ENCODE results near the gene MPND.

Gene MPND

GRCh38 chr19:4350111-4350510 is 6.7 kb downstream of the MPND start:
- no peak for DNase-seq

GRCh38 chr19:4350726-4351125 is 7.4 kb downstream of the MPND start:
- no peak for DNase-seq

- no peak for DNase-seq
Observed at GRCh38 chr19:4352701-4353121, 9.3 kb downstream of the MPND start.

GRCh38 chr19:4354282-4354681 is 10.9 kb downstream of the MPND start:
- DNase-seq = no peak

DNA sequence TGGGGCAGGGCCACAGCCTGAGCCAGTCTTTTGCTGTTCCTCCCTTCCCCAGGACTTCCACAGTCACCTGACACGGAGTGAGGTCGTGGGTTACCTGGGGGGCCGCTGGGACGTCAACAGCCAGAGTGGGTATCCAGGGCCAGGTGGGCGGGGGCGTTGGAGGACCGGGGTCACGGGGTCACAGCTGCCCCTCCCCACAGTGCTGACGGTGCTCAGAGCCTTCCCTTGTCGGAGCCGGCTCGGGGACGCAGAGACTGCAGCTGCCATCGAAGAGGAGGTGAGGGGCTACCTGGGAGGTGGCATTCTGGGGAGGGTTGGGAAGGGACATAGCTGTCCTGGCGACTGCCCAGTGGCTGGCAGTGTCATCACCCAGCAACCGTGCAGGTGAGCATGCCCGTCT is 11.5 kb downstream of the MPND start:
- DNase-seq = no peak

GRCh38 chr19:4357095-4357797 is 13.9 kb downstream of the MPND start:
- no peak for DNase-seq

GRCh38 chr19:4357921-4358326 is 14.6 kb downstream of the MPND start:
- no peak for DNase-seq

- no peak for DNase-seq
Observed at GRCh38 chr19:4358709-4359626, 15.6 kb downstream of the MPND start.

DNA sequence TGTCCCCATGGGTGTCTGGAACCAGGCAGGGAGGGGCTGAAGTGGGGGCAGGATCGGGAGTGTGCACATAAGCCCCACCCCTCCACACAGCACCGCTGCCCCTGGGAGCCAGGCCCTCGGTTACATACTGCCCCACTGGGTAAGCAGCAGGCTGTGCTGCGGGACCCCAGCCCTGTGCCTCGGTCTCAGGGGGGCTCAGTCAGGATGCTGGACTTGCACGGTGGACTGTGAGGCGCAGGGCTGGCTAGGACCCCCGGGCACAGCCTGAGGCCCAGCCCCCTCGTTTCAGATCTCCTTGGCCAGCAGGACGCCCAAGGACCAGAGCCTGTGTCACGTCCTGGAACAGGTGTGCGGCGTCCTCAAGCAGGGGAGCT is 16.3 kb downstream of the MPND start:
- DNase-seq = no peak

DNA sequence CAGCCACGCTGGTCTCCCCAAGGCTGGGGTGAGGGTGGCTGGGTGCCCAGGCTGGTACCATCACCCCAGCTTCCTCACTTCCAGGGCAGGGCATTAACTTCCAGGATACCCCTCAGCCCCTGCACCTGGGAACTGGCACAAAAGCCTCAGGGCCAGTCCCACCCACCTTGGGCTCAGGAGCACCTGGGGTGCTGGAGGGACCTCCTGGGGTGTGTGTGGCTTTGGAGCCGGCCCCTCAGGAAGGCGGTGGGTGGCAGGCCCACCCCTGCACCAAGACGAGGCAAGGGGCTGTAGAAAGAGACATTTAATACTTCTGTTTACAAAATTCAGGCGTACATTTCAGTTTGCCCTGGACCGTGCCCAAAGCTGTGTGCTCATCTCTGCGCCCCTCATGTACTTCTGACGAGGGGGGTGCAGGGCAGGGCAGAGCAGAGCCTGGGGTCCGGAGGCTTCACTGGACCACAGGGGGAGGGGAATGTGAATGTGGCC is 16.8 kb downstream of the MPND start:
- DNase-seq = no peak

- no peak for DNase-seq
Observed at GRCh38 chr19:4360641-4361151, 17.3 kb downstream of the MPND start.

GRCh38 chr19:4361152-4362046 is 18.0 kb downstream of the MPND start:
- DNase-seq = no peak

GRCh38 chr19:4362101-4362828 is 18.9 kb downstream of the MPND start:
- no peak for DNase-seq

DNA sequence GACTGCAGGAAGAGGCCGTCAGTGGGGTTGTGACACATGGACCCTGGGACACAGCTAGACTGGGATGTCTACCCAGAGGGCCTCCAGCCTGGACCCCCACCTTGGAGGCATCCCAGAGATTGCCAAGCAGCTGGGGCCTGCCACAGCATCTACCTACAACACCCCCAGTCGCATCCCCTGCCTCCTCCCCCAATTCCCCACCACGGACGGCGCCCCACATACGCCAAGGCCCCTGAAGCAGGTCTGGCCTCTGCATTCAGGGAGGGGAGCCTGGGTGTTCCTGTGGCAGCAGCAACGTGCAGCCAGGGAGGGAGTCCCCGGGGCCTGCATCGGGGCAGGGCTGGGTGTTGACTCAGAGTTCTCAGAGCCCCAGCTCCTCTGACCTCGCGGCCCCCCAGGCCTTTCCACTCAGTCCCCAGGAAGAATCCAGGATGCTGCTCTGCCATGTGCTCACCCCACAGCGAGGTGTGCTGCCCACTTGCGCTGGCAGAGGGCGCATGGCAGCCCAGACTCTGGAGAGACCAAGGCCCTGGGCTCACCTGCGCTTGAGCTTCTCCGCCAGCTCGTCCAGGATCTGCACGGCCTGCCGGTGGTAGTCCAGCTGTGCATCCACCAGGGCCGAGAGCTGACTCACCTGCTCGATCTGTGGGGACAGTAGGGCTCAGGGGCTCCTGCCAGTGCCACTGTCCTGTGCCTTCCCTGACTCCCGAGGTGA is 19.6 kb downstream of the MPND start:
- DNase-seq = no peak

GRCh38 chr19:4363571-4364304 is 20.4 kb downstream of the MPND start:
- DNase-seq = no peak

- DNase-seq = no peak
Observed at GRCh38 chr19:4365341-4365740, 22.0 kb downstream of the MPND start.

DNA sequence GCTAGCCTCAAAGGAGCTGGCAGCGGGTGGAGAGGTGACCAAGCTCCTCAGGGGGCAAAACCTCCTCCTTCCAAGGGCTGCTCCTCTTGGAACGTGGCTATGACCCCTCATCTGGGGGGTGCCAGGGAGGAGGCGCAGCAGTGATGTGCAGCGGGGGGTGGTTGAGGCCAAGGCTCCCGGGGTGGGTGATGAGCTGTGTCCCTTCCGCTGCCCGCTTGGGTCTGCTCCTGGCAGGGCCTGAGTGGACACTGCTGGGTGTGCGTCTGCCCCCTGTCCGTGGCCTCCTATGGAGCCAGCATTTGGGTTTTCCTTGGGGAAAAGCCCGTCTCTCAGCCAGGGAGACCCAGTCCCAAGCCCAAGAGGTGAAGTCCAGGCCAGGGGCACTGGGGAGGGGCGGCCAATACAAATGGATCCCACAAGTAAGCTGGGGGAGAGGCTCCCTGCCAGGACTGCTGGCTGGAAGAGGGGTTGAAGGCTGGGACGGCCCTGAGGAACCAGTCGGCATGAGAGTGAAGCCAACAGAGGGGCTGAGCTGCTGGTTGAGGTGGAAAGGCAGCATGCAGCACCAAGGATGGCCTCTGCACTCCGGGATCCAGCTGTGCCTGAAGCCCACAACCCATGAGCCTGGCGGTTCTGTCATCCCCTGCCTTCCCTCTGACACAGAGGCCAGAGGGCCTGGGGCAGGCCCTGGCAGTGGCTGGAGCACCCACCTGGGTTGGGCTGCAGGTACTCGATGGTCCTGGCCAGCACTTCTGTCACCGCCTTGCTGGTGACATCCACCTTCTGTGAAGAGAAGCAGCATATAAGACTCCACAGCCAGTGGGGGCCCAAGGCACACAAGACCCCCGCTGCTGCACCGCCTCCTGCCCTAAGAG is 22.7 kb downstream of the MPND start:
- DNase-seq = no peak

DNA sequence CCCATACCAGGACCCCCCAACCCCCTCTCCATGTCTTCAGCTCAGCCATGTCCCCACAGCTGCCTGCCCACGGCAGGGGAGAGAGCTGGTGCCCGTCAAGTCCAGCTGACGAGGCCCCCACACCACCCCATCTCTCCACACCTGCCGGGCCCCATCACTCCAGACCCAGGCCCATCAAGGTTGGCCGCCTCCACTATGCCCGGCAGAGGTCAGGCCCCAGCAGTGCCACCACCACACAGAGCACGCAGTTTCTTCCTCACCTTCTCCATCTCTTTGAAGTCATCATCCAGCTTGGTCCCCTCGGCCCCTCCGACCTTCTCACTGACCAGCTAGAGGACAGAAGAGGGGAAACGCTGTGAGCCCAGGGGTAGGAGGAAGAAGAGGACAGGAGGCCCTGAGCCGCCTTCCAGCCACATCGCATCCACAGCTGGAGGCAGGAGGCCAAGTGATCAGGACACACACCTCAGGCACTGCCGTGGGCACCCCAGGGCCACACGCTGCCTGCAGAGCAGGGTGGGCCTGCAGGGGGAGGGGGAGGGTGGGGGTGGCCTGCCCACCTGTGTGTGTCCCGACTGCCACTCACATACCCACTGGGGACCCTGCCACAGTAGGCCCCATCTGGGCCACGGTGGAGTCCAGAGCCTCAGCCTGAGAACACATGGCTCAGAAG is 23.4 kb downstream of the MPND start:
- no peak for DNase-seq

DNA sequence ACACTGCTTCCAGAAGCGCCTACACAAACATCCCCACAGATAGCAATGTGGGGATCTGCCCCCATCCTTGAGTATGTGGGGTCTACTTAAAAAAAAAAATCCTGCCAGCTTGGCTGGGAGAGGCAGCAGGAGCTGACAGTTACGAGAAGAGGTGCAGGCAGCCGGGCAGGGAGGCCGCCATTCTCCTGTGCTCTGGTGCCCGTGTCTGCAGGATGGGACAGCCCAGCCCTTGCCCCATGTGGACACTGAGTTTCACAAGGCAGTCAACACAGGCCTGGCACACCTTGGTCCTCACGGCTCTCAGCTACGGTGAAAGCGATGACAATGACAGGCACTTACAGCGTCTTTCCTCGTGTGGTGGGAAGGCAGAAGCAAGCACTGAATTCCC is 24.0 kb downstream of the MPND start:
- no peak for DNase-seq

Data from DMS79 (cell line).